Neural cell (in vitro differentiated cells): ENCODE data around the gene CD226. TPM values are rescaled to one million over a fixed set of nuclear protein-coding genes. Genes with fewer than 3 reads are reported as not detected.
A peak's percentile ranks its signal among the peaks of the same experiment; 100 is the strongest.

Experiments
- H2AFZ ChIP-seq: fragments of 200-600, 300-800 bp; sonication (generic), shearing (Covaris generic); 2 replicates; pipeline ENCODE4 v1.6.0; 2014; ENCODE audit warnings: low read depth, mild to moderate bottlenecking, antibody characterized with exemption, low read length, moderate library complexity
- H3F3A ChIP-seq: fragments of 200-600 bp; shearing (Covaris generic); 2 replicates; pipeline ENCODE4 v1.6.1; 2016; ENCODE audit warnings: mild to moderate bottlenecking, moderate library complexity, mixed read lengths, antibody characterized with exemption, low read length; ENCODE audit not compliant: insufficient read depth, poor library complexity, severe bottlenecking
- H3K27ac ChIP-seq: fragments of 200-600, 300-800 bp; sonication (generic), shearing (Covaris generic); 2 replicates; pipeline ENCODE4 v1.5.1; 2014; ENCODE audit warnings: mild to moderate bottlenecking, low read length, moderate library complexity
- H3K27me3 ChIP-seq: fragments of 300-800, 200-600 bp; sonication (generic), shearing (Covaris generic); 2 replicates; pipeline ENCODE4 v1.6.0; 2014; ENCODE audit warnings: mild to moderate bottlenecking, low read depth, low read length, moderate library complexity; ENCODE audit not compliant: insufficient read depth
- H3K36me3 ChIP-seq: fragments of 300-800, 200-600 bp; sonication (generic), shearing (Covaris generic); 2 replicates; pipeline ENCODE4 v1.5.1; 2014; ENCODE audit warnings: mild to moderate bottlenecking, antibody characterized with exemption, low read length, moderate library complexity; ENCODE audit not compliant: insufficient read depth
- H3K4me2 ChIP-seq: fragments of 300-800, 200-600 bp; sonication (generic), shearing (Covaris generic); 2 replicates; pipeline ENCODE4 v1.6.0; 2014; ENCODE audit warnings: mild to moderate bottlenecking, low read length
- H3K4me3 ChIP-seq: fragments of 300-800, 200-600 bp; sonication (generic), shearing (Covaris generic); 2 replicates; pipeline ENCODE4 v1.5.1; 2014; ENCODE audit warnings: mild to moderate bottlenecking, low read length, moderate library complexity
- H3K79me2 ChIP-seq: fragments of 200-600 bp; shearing (Covaris generic); replicated peaks from 2 replicates; pipeline ENCODE4 v1.6.0; 2014; ENCODE audit warnings: mild to moderate bottlenecking, low read length, moderate library complexity; ENCODE audit not compliant: insufficient read depth
- H3K9ac ChIP-seq: fragments of 300-800, 200-600 bp; sonication (generic), shearing (Covaris generic); 2 replicates; pipeline ENCODE4 v1.6.1; 2016; ENCODE audit warnings: mild to moderate bottlenecking, low read length, mixed read lengths
- H3K9me2 ChIP-seq: fragments of 200-600 bp; shearing (Covaris generic); 2 replicates; pipeline ENCODE4 v1.6.1; 2016; ENCODE audit warnings: mild to moderate bottlenecking, low read length, mixed read lengths; ENCODE audit not compliant: insufficient read depth
- H3K9me3 ChIP-seq: fragments of 200-600, 300-800 bp; sonication (generic), shearing (Covaris generic); 2 replicates; pipeline ENCODE4 v1.6.1; 2016; ENCODE audit warnings: mild to moderate bottlenecking, mixed run types, low read length, moderate library complexity, mixed read lengths
- H4K20me1 ChIP-seq: fragments of 200-600 bp; shearing (Covaris generic); 2 replicates; pipeline ENCODE4 v1.6.1; 2016; ENCODE audit warnings: mild to moderate bottlenecking, mixed run types; ENCODE audit not compliant: insufficient read depth
- EP300 ChIP-seq: fragments of 450-650 bp; conservative IDR thresholded peaks from 2 replicates; pipeline ENCODE4 v1.6.1; 2014; ENCODE audit warnings: antibody characterized with exemption, mild to moderate bottlenecking, moderate library complexity; ENCODE audit not compliant: poor library complexity, severe bottlenecking
- EZH2 ChIP-seq: fragments of 200-600, 300-800 bp; shearing (Covaris generic), sonication (generic); IDR thresholded peaks from 2 replicates; pipeline ENCODE4 v1.6.1; 2014; ENCODE audit warnings: antibody characterized with exemption, low read length, borderline replicate concordance, mild to moderate bottlenecking; ENCODE audit not compliant: insufficient read depth, poor library complexity, severe bottlenecking
- MXI1 ChIP-seq: fragments of 450-650 bp; conservative IDR thresholded peaks from 2 replicates; pipeline ENCODE4 v1.6.1; 2014; ENCODE audit warnings: antibody characterized with exemption, mild to moderate bottlenecking; ENCODE audit not compliant: poor library complexity, severe bottlenecking
- POLR2AphosphoS5 ChIP-seq: IDR thresholded peaks from 2 replicates; pipeline ENCODE4 v1.6.1; 2012
- RAD21 ChIP-seq: fragments of 450-650 bp; conservative IDR thresholded peaks from 2 replicates; pipeline ENCODE4 v1.6.1; 2014; ENCODE audit warnings: antibody characterized with exemption, mild to moderate bottlenecking, moderate library complexity
- REST ChIP-seq: IDR thresholded peaks from 2 replicates; pipeline ENCODE4 v1.6.1; 2012; ENCODE audit warnings: borderline replicate concordance
- SMC3 ChIP-seq: fragments of 450-650 bp; conservative IDR thresholded peaks from 2 replicates; pipeline ENCODE4 v1.6.1; 2014; ENCODE audit warnings: antibody characterized with exemption, mild to moderate bottlenecking, moderate library complexity; ENCODE audit not compliant: poor library complexity
- TAF1 ChIP-seq: IDR thresholded peaks from 2 replicates; pipeline ENCODE4 v1.6.1; 2012; ENCODE audit warnings: low read depth
- polyA plus RNA-seq: library from polyadenylated mRNA; depleted of rRNA; stranded (reverse); fragments of >200 nt; gene quantifications from 2 replicates; pipeline ENCODE4 v1.2.3, GENCODE V29; 2014
- TF ChIP-seq, protein P1 (sequence below): fragments of 450-650 bp; IDR thresholded peaks from 2 replicates; pipeline ENCODE4 v1.5.1; 2014; ENCODE audit warnings: antibody characterized with exemption, mild to moderate bottlenecking, moderate library complexity; ENCODE audit not compliant: poor library complexity, severe bottlenecking

CD226 gene
- polyA plus RNA-seq, 1 donor from 2014 or later: 0.11 TPM

- Histone ChIP-seq H3K9ac (no peak overlapping the region), H3K9me3 (no peaks in the 10 kb centered on the region), H3K27me3 (no peaks in the 10 kb centered on the region), H3F3A (no peaks in the 10 kb centered on the region), H3K4me3 (peak overlapping the region; percentile 13), H2AFZ (no peak overlapping the region), H3K36me3 (no peaks in the 10 kb centered on the region), H3K79me2 (no peaks in the 10 kb centered on the region), H3K27ac (no peak overlapping the region), H3K4me2 (no peak overlapping the region), H3K9me2 (no peaks in the 10 kb centered on the region), H4K20me1 (no peaks in the 10 kb centered on the region)
- no peak for TF ChIP-seq RAD21
- no peak for TF ChIP-seq MXI1
- TF ChIP-seq EZH2: no peak
- no peak for TF ChIP-seq EP300
- TF ChIP-seq POLR2AphosphoS5: no peak
- TF ChIP-seq REST: no peak
- TF ChIP-seq, protein P1, sequence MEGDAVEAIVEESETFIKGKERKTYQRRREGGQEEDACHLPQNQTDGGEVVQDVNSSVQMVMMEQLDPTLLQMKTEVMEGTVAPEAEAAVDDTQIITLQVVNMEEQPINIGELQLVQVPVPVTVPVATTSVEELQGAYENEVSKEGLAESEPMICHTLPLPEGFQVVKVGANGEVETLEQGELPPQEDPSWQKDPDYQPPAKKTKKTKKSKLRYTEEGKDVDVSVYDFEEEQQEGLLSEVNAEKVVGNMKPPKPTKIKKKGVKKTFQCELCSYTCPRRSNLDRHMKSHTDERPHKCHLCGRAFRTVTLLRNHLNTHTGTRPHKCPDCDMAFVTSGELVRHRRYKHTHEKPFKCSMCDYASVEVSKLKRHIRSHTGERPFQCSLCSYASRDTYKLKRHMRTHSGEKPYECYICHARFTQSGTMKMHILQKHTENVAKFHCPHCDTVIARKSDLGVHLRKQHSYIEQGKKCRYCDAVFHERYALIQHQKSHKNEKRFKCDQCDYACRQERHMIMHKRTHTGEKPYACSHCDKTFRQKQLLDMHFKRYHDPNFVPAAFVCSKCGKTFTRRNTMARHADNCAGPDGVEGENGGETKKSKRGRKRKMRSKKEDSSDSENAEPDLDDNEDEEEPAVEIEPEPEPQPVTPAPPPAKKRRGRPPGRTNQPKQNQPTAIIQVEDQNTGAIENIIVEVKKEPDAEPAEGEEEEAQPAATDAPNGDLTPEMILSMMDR: no peak
- TF ChIP-seq TAF1: no peak
- TF ChIP-seq SMC3: no peak
Measured at GRCh38 chr18:69995774-69996173, 48.1 kb upstream of the CD226 start.

DNA sequence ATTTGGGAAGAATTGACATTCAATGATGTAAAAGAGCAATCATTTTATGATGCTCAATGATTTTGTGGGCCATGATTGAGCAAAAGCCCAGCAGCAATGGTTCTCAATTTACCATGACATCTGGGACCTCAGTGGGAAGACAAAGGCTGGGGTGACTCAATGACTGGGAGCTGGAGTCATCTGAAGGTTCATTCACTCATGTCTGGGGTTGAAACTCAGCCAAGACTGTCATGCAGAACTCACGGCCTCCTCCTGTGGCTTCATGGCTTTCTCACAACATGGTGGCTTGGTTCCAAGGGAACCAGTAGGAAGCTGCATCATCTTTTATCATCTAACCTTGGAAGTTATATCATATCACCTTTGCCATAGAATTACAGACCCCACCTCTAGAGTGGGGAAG lies 45.1 kb upstream of the CD226 start:
- Histone ChIP-seq H3K9ac (no peak overlapping the region), H3K4me2 (no peak overlapping the region), H3K4me3 (no peak overlapping the region), H3K36me3 (no peaks in the 10 kb centered on the region), H2AFZ (no peak overlapping the region), H3K9me3 (no peaks in the 10 kb centered on the region), H3K27me3 (no peaks in the 10 kb centered on the region), H3K9me2 (no peaks in the 10 kb centered on the region), H3K79me2 (no peaks in the 10 kb centered on the region), H3K27ac (no peak overlapping the region), H4K20me1 (no peaks in the 10 kb centered on the region), H3F3A (no peaks in the 10 kb centered on the region)
- no peak for TF ChIP-seq REST
- TF ChIP-seq, protein P1: no peak
- no peak for TF ChIP-seq EP300
- TF ChIP-seq POLR2AphosphoS5: no peak
- TF ChIP-seq MXI1: no peak
- no peak for TF ChIP-seq EZH2
- no peak for TF ChIP-seq SMC3
- no peak for TF ChIP-seq RAD21
- TF ChIP-seq TAF1: no peak
